GM18511 (cell line): Measurements from ENCODE around the gene SAMD5.

ENCODE experiments used
- ATAC-seq: cut with Tn5 transposase; IDR thresholded peaks from one replicate; pipeline ENCODE4 v1.9.1; 2021; ENCODE audit warnings: mild to moderate bottlenecking, moderate library complexity; ENCODE audit not compliant: unreplicated experiment

The SAMD5 gene

DNA sequence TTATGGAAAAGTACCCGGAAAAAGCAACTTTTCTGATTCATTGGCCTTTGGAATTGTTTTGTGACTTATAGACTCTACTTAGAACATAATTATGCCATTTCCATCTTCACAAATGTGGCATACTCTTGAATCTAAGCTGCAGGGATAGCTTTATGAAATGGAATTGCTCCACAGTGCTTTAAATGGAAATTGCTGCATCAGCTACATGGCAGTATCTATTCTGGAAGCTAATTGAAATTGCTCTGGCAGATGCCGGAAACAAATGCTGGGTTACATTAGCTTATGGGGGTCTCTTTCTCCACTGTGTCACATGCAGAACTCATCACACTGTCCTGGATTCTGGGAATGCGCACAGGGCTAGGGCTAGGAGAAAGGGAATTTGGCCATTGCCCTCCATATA lies 108.9 kb downstream of the SAMD5 start:
- ATAC-seq = no peak

DNA sequence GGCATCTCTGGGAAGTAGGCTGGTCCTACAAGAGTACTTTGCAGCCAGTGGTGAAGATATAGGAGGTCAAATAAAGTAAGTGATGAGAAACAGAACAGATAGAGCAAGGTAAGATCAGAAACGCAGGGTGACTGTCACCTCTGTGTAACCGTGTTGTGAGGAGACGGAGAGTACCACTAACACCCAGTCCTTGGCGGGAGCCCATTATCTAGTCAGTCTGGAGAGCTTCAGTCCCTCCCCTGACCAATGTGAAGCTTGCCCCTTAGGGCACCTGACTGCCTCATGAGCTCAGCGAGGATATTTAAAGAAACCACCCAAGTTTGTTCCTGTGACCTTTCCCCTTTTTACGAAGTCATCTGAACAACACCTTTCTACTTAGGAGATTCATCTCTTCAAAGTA lies 110.0 kb downstream of the SAMD5 start:
- no peak for ATAC-seq

DNA sequence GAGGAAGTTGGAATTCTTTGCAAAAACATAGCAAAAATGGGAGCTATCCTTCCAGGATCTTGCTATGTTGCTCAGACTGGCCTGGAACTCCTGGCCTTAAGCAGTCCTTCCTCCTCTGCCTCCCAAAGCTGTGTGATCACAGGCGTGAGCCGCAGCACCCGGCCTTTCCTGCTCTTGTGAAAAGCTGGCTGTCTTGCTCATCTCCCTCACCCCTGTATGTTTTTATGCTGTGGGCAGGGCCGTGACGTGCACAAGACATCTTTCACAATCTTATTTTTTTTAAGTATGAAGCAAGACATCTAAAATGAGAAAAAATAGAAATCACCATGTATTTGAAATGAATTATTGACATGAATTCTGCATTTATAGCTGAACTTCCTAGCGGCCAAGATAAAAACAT lies 110.4 kb downstream of the SAMD5 start:
- ATAC-seq = no peak
